Measurements from ENCODE around the gene ALPL.

- TF ChIP-seq CTCF (IDR thresholded peaks at IDR 0.05) (no peak), EP300 (IDR thresholded peaks at IDR 0.05) (no peak), POLR2A (IDR thresholded peaks at IDR 0.05) (no peak)
Measured at GRCh38 chr1:21584096-21584495, 74.9 kb downstream of the ALPL start.

Data from ovary (tissue), 3 donors.